HEK293T (cell line): ENCODE data around the gene SLC27A6.
"Not testable (repeated sequence)": the region's sequence is repeated elsewhere in the genome, so short reads cannot be mapped to it uniquely, and the experiment has no call there.

Source experiments
- CTCF ChIA-PET: fragments of 350-600 bp; formaldehyde crosslinking; extraction: SDS; loops from one replicate; lab custom pipeline; 2021; ENCODE audit warnings: antibody characterized with exemption, inconsistent platforms; lab: Yijun Ruan, JAX
- POLR2A ChIA-PET: fragments of 350-600 bp; formaldehyde crosslinking; extraction: SDS; loops from one replicate; lab custom pipeline; 2020; ENCODE audit warnings: antibody characterized with exemption, inconsistent platforms; lab: Yijun Ruan, JAX
- DNase-seq: peaks from one replicate; pipeline ENCODE4 v3.0.0; 2012; ENCODE audit warnings: mixed read lengths; ENCODE audit errors: extremely low spot score
- ARNT ChIP-seq: fragments of 450-650 bp; IDR thresholded peaks from 2 replicates; pipeline ENCODE4 v1.6.1; 2017; ENCODE audit warnings: mild to moderate bottlenecking
- BHLHE40 ChIP-seq: fragments of 450-650 bp; IDR thresholded peaks from 2 replicates; pipeline ENCODE4 v1.6.1; 2016; ENCODE audit warnings: mild to moderate bottlenecking, moderate library complexity, borderline replicate concordance
- CTBP1 ChIP-seq: fragments of 450-650 bp; IDR thresholded peaks from 2 replicates; pipeline ENCODE4 v1.6.1; 2016; ENCODE audit warnings: borderline replicate concordance
- ELF4 ChIP-seq: fragments of 450-650 bp; IDR thresholded peaks from 2 replicates; pipeline ENCODE4 v1.6.1; 2017; ENCODE audit warnings: antibody characterized with exemption
- FOXA1 ChIP-seq: fragments of 450-650 bp; IDR thresholded peaks from 2 replicates; pipeline ENCODE4 v1.6.1; 2016; ENCODE audit warnings: mild to moderate bottlenecking
- FOXK2 ChIP-seq: fragments of 450-650 bp; IDR thresholded peaks from 2 replicates; pipeline ENCODE4 v1.6.1; 2016; ENCODE audit warnings: mild to moderate bottlenecking
- FOXM1 ChIP-seq: fragments of 450-650 bp; IDR thresholded peaks from 2 replicates; pipeline ENCODE4 v1.6.1; 2017; ENCODE audit warnings: mild to moderate bottlenecking, borderline replicate concordance
- HDGF ChIP-seq: fragments of 450-650 bp; IDR thresholded peaks from 2 replicates; pipeline ENCODE4 v1.6.1; 2017; ENCODE audit warnings: antibody characterized with exemption, borderline replicate concordance
- L3MBTL2 ChIP-seq: fragments of 450-650 bp; conservative IDR thresholded peaks from 2 replicates; pipeline ENCODE4 v1.6.1; 2016; ENCODE audit warnings: mild to moderate bottlenecking
- LEF1 ChIP-seq: fragments of 450-650 bp; IDR thresholded peaks from 2 replicates; pipeline ENCODE4 v1.6.1; 2017; ENCODE audit warnings: mild to moderate bottlenecking, borderline replicate concordance
- NFRKB ChIP-seq: fragments of 450-650 bp; IDR thresholded peaks from 2 replicates; pipeline ENCODE4 v1.6.1; 2016; ENCODE audit warnings: mild to moderate bottlenecking, moderate library complexity
- SP1 ChIP-seq: fragments of 450-650 bp; IDR thresholded peaks from 2 replicates; pipeline ENCODE4 v1.6.1; 2017
- SUZ12 ChIP-seq: fragments of 450-650 bp; IDR thresholded peaks from 2 replicates; pipeline ENCODE4 v1.6.1; 2016; ENCODE audit warnings: mild to moderate bottlenecking
- TARDBP ChIP-seq: fragments of 450-650 bp; IDR thresholded peaks from 2 replicates; pipeline ENCODE4 v1.6.1; 2016
- ZNF384 ChIP-seq: fragments of 450-650 bp; IDR thresholded peaks from 2 replicates; pipeline ENCODE4 v1.6.1; 2016
- TF ChIP-seq, protein P1 (sequence below): fragments of 450-650 bp; IDR thresholded peaks from 2 replicates; pipeline ENCODE4 v1.6.1; 2016

Gene SLC27A6, protein sequence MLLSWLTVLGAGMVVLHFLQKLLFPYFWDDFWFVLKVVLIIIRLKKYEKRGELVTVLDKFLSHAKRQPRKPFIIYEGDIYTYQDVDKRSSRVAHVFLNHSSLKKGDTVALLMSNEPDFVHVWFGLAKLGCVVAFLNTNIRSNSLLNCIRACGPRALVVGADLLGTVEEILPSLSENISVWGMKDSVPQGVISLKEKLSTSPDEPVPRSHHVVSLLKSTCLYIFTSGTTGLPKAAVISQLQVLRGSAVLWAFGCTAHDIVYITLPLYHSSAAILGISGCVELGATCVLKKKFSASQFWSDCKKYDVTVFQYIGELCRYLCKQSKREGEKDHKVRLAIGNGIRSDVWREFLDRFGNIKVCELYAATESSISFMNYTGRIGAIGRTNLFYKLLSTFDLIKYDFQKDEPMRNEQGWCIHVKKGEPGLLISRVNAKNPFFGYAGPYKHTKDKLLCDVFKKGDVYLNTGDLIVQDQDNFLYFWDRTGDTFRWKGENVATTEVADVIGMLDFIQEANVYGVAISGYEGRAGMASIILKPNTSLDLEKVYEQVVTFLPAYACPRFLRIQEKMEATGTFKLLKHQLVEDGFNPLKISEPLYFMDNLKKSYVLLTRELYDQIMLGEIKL

DNA sequence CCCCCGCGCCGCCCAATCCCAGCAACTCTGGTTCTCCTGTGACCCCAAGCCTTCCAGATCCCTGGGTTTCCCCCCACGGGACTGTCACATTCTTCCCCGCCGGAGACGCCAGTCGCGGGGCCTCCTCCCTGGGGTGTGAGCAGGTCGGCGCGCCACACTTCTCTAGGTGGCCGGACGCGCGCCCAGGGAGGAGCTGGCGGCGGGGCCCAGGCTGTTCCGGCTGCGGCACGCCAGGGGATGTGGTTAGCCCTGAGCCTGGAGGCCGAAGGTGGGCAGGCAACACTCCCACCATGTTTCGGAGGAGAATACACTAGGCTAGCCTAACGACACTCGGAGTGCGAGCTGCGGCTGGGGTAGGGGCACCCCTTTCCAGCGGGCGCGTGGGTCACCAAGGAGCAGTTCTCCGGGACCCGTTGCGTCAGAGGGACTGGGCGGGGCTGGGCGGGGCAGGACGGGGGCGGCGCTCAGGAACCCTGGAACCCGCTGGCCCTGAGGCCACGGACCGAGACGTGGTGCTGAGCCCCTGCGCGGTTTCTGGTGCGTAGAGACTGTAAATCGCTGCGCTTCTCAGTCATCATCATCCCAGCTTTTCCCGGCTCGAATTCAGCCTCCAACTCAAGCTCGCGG, at the start of gene SLC27A6:
Gene SLC27A6, plus strand, starts transcription at position 478 of the 627 bp plus-strand sequence. CDS start 650 bp downstream, outside the sequence.
- ChIA-PET POLR2A (interaction anchor here (0.9 to 1.9 kb wide), 2 partner anchors 130 to 133 kb away, joined by 3 to 6 read pairs; partner anchors contain the start of gene ISOC1), CTCF (no interaction called here)
- TF ChIP-seq L3MBTL2 (peak; percentile 59), SP1 (no peak), LEF1 (no peak), ELF4 (no peak), ZNF384 (no peak), BHLHE40 (no peak)
- DNase-seq = peak; percentile 68

DNA sequence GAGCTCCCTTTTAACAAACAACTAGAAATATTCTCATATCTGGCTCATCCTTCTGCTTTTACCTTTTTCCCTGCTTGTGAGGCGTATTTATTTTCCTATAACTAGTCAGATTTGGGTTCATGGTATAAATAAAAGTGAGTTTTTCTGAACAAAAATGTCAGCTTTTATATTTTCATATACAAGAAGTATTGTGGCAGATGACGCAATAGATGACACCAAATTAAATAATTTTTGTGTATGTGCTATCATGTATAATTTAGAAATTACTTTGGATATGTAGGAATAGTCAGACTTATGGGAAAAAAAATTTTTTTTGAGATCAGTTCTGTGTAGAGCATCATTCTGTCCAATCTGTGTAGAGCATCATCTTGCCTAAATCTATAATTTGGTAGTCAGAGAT, 45.7 kb upstream of the SLC27A6 start:
- DNase-seq = no peak
- ChIA-PET CTCF (no interaction called here), POLR2A (no interaction called here)
- TF ChIP-seq FOXA1 (no peak), FOXK2 (no peak)

DNA sequence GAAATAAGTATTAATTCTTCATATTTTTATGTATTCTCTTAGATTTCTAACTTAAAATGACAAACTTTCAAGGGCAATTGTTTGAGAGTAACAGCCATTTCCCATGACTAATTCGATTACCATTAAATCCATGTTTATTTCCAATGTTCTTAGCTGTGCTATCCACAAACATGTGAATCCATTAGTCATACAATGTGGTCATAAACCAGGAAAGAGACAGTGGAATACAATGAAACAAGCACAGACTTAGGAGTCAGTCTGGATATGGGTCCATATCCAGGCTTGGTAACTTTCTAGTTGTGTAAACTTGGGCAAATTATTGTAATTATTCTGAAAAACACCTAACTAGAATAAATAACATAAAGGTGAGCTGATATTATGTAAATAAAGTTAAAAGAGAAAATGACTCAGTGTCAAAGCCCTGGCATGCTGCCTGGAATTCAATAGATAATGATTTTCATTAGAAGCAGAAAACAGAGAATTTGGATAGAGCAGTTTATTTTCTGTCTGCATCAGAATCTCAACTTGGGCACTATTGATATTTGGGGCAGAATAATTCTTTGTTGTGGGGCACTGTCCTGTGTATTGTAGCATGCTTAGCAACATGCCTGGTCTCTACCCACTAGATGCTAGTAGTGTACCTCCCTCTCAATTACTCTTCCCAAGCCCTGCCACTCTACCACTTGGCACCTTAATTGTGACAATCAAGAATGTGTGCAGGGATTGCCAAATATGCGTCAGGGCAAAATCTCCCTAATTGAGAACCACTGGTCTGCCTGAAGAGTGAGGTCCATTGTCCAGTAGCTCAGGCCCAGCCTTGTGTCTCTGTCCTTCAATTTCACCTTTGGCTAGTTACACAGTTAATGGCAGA, 44.7 kb upstream of the SLC27A6 start:
- TF ChIP-seq ARNT (no peak), TARDBP (no peak)
- TF ChIP-seq, protein P1, sequence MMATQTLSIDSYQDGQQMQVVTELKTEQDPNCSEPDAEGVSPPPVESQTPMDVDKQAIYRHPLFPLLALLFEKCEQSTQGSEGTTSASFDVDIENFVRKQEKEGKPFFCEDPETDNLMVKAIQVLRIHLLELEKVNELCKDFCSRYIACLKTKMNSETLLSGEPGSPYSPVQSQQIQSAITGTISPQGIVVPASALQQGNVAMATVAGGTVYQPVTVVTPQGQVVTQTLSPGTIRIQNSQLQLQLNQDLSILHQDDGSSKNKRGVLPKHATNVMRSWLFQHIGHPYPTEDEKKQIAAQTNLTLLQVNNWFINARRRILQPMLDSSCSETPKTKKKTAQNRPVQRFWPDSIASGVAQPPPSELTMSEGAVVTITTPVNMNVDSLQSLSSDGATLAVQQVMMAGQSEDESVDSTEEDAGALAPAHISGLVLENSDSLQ = no peak
- POLR2A ChIA-PET = no interaction called here
- no peak for DNase-seq
- CTCF ChIA-PET = no interaction called here

DNA sequence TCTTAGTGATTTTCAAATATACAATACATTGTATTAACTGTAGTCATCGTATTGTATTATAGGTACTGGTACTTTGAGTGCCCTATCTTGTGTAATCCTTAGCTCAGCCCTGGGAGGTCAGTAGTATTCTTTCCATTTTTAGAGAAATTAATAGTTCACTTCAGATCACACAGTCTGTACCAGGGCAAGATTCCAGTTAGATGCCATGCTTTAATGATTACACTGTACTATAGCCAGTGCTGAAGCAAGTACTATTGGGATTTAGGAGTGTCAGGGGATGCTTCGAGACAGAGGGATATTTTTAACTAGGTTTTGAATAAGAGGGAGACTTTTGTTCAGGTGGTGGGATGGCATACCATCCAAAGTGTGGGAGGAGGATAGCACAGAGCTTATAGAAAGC, 41.0 kb upstream of the SLC27A6 start:
- DNase-seq = no peak
- ChIA-PET CTCF (no interaction called here), POLR2A (no interaction called here)
- TF ChIP-seq SUZ12 (no peak), BHLHE40 (no peak), LEF1 (no peak)

DNA sequence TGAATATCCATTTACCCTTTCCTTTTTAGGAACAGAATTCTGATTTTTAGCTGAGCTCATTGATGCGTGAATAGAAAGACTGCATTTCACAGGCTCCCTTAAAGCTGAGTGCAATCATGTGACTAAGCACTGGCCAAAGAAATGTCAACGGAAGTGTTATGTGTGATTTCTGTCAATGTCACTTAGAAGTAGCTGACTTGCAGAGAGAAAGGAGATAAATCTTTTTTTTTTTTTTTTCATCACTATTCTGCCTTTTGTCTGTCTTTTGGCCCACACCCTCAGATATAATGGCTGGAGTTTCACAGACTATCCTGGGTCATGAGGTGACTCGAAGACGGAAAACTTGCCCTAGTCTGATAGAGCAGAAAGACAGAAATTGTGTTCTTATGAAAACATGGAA, 39.3 kb upstream of the SLC27A6 start:
- no peak for DNase-seq
- TF ChIP-seq CTBP1 (no peak), L3MBTL2 (no peak), TARDBP (no peak), FOXA1 (no peak), BHLHE40 (no peak), ARNT (no peak), FOXK2 (no peak), FOXM1 (no peak), SUZ12 (no peak), ZNF384 (no peak), LEF1 (no peak), HDGF (no peak), ELF4 (no peak)
- TF ChIP-seq, protein P1 = no peak
- ChIA-PET POLR2A (no interaction called here), CTCF (no interaction called here)

DNA sequence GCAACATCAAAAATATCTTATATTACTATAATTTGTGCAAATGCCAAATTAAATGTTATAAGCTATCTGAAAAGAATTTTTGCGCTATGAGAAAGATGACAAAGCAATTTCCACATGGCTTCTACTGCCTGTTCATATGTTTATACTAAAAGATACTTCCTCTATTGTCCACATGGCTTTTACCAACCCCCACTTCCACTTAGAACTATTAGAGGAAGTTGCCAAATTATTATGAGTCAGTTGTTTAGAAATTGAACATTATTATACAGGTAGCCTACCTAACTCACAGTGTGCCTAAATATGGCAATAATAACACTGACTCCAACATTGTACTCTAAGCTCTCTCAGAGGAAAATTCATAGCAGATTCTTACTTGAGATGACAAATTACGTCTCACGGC, 37.6 kb upstream of the SLC27A6 start:
- POLR2A ChIA-PET = no interaction called here
- DNase-seq = no peak
- TF ChIP-seq FOXM1 (no peak), ARNT (no peak), SP1 (no peak), SUZ12 (no peak), NFRKB (no peak), FOXA1 (no peak), FOXK2 (no peak)
- CTCF ChIA-PET = no interaction called here

DNA sequence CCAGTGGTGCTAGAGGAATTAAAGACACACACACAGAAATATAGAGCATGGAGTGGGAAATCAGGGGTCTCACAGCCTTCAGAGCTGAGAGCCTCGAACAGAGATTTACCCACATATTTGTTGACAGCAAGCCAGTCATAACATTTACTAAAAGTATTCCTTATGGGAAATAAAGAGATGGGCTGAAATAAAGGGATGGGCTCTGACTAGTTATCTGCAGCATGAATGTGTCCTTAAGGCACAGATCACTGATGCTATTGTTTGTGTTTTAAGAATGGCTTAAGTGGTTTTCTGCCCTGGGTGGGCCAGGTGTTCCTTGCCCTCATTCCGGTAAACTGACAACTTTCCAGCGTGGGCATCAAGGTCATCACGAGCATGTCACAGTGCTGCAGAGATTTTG, 33.1 kb upstream of the SLC27A6 start:
- POLR2A ChIA-PET, CTCF ChIA-PET, DNase-seq: not testable (repeated sequence)

DNA sequence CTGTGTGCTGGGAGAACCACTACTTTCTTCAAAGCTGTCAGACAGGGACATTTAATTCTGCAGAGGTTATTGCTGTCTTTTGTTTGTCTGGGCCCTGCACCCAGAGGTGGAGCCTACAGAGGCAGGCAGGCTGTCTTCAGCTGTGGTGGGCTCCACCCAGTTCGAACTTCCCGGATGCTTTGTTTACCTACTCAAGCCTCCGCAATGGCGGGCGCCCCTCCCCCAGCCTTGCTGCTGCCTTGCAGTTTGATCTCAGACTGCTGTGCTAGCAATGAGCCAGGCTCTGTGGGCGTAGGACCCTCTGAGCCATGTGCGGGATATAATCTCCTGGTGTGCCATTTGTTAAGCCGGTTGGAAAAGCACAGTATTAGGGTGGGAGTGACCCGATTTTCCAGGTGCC, 22.2 kb upstream of the SLC27A6 start:
- DNase-seq = not testable (repeated sequence)

More for the DNA sequence above, 22.2 kb upstream of the SLC27A6 start:
- CTCF ChIA-PET, POLR2A ChIA-PET: not testable (repeated sequence)
